ENCODE data around the gene SMIM1.
A peak's percentile ranks its signal among the peaks of the same experiment; 100 is the strongest.
"Not testable (repeated sequence)": the region's sequence is repeated elsewhere in the genome, so short reads cannot be mapped to it uniquely, and the experiment has no call there.

Gene SMIM1

GRCh38 chr1:3772715-3773571 lies at the start of gene SMIM1:
Gene SMIM1, plus strand, starts transcription at chr1:3772749. Its CDS starts 2,625 bp downstream, at chr1:3775374.
- DNase-seq (ENCODE audit: low spot score), result no peak
- no peak for TF ChIP-seq CTCF (IDR thresholded peaks at IDR 0.05; ENCODE audit: borderline replicate concordance, control extremely low read depth, extremely low read depth, insufficient read depth, missing control alignments)
- in situ Hi-C loops (cut with MboI; ENCODE audit: low sequenced_read_pairs, unreplicated experiment), result no loop called here

- in situ Hi-C loops (cut with MboI; ENCODE audit: low sequenced_read_pairs, unreplicated experiment), result no loop called here
- no peak for TF ChIP-seq CTCF (IDR thresholded peaks at IDR 0.05; ENCODE audit: borderline replicate concordance, control extremely low read depth, extremely low read depth, insufficient read depth, missing control alignments)
- DNase-seq (ENCODE audit: low spot score), result no peak
These were observed 49.7 kb upstream of the SMIM1 start for GRCh38 chr1:3722846-3723245.

- in situ Hi-C loops (cut with MboI; ENCODE audit: low sequenced_read_pairs, unreplicated experiment), result not testable (repeated sequence)
- peak; percentile 88 for TF ChIP-seq CTCF (IDR thresholded peaks at IDR 0.05; ENCODE audit: borderline replicate concordance, control extremely low read depth, extremely low read depth, insufficient read depth, missing control alignments)
- peak; percentile 83 for DNase-seq (ENCODE audit: low spot score)
These were observed 48.0 kb upstream of the SMIM1 start for GRCh38 chr1:3724416-3725030.

- DNase-seq (ENCODE audit: low spot score), result no peak
- no peak for TF ChIP-seq CTCF (IDR thresholded peaks at IDR 0.05; ENCODE audit: borderline replicate concordance, control extremely low read depth, extremely low read depth, insufficient read depth, missing control alignments)
- in situ Hi-C loops (cut with MboI; ENCODE audit: low sequenced_read_pairs, unreplicated experiment), result no loop called here
These were observed 47.2 kb upstream of the SMIM1 start for GRCh38 chr1:3725366-3725765.

- in situ Hi-C loops (cut with MboI; ENCODE audit: low sequenced_read_pairs, unreplicated experiment), result no loop called here
- peak; percentile 46 for TF ChIP-seq CTCF (IDR thresholded peaks at IDR 0.05; ENCODE audit: borderline replicate concordance, control extremely low read depth, extremely low read depth, insufficient read depth, missing control alignments)
- peak; percentile 86 for DNase-seq (ENCODE audit: low spot score)
These were observed 45.3 kb upstream of the SMIM1 start for GRCh38 chr1:3727042-3727824.
